Measurements from ENCODE around the gene SLC30A4. TPM values are rescaled to one million over a fixed set of nuclear protein-coding genes. Genes with fewer than 3 reads are reported as not detected.

SLC30A4 gene
- total RNA-seq, 6 donors from 2014 or later = 1.4 to 7.3 (median 5.6) TPM

- Histone ChIP-seq H3K4me3 (peak overlapping the region in 2 of 4 donors; percentile 32), H3K4me1 (peaks cover 14 to 45% (median 26%) of the 10 kb centered on the region in 4 donors), H3K9me3 (no peaks in the 10 kb centered on the region), H3K27me3 (no peaks in the 10 kb centered on the region), H3K27ac (peak overlapping the region; percentile 41 to 69 (median 50)), H3K36me3 (no peaks in the 10 kb centered on the region)
- peak in 1 of 4 donors; percentile 59 for TF ChIP-seq POLR2A (IDR thresholded peaks at IDR 0.05)
- peak in 1 of 4 donors; percentile 74 for TF ChIP-seq EP300 (IDR thresholded peaks at IDR 0.05)
- peak; percentile 37 to 69 for TF ChIP-seq POLR2AphosphoS5 (IDR thresholded peaks at IDR 0.05)
- peak in 2 of 6 experiments; percentile 14 to 32 for TF ChIP-seq CTCF (IDR thresholded peaks at IDR 0.05)
- peak in 1 of 2 donors; percentile 95 for DNase-seq
- WGBS, 2 donors = 74 to 76% methylated on average over 17 to 19 of the region's 22 CpGs
- ATAC-seq (ENCODE audit: low FRiP score in 2 of 2) = peak; percentile 28 to 91
These were observed 72.4 kb downstream of the SLC30A4 start for GRCh38 chr15:45449916-45450867.

GRCh38 chr15:45449395-45449794 lies 73.2 kb downstream of the SLC30A4 start:
- H3K4me3 ChIP-seq = peak overlapping the region in 1 of 4 donors; percentile 32
- WGBS, 2 donors = 70 to 74% methylated on average over 4 of the region's 4 CpGs
- TF ChIP-seq EP300 (IDR thresholded peaks at IDR 0.05) (no peak), POLR2A (IDR thresholded peaks at IDR 0.05) (no peak), CTCF (IDR thresholded peaks at IDR 0.05) (no peak), POLR2AphosphoS5 (IDR thresholded peaks at IDR 0.05) (no peak)
- DNase-seq = no peak
- no peaks in the 10 kb centered on the region for H3K9me3 ChIP-seq
- H3K4me1 ChIP-seq = peaks cover 8 to 42% (median 23%) of the 10 kb centered on the region in 4 donors
- no peaks in the 10 kb centered on the region for H3K27me3 ChIP-seq
- peak overlapping the region in 3 of 4 donors; percentile 41 to 69 (median 48) for H3K27ac ChIP-seq
- H3K36me3 ChIP-seq = no peaks in the 10 kb centered on the region
- ATAC-seq (ENCODE audit: low FRiP score in 2 of 2) = no peak

- Histone ChIP-seq H3K9me3 (no peaks in the 10 kb centered on the region), H3K4me1 (peaks cover 6 to 40% (median 23%) of the 10 kb centered on the region in 4 donors), H3K36me3 (no peaks in the 10 kb centered on the region), H3K27ac (peak overlapping the region in 1 of 4 donors; percentile 21), H3K4me3 (peak overlapping the region in 1 of 4 donors; percentile 32), H3K27me3 (no peaks in the 10 kb centered on the region)
- WGBS, 2 donors = 62 to 67% methylated on average over 11 to 13 of the region's 13 CpGs
- ATAC-seq (ENCODE audit: low FRiP score in 2 of 2) (peak in 1 of 2 donors; percentile 33), DNase-seq (peak in 1 of 2 donors; percentile 77)
- TF ChIP-seq CTCF (IDR thresholded peaks at IDR 0.05) (no peak), EP300 (IDR thresholded peaks at IDR 0.05) (peak in 2 of 4 donors; percentile 8 to 15), POLR2A (IDR thresholded peaks at IDR 0.05) (peak in 1 of 4 donors; percentile 29), POLR2AphosphoS5 (IDR thresholded peaks at IDR 0.05) (peak; percentile 29 to 40)
These were observed 74.3 kb downstream of the SLC30A4 start for GRCh38 chr15:45448066-45448915.

- no peaks in the 10 kb centered on the region for H3K9me3 ChIP-seq
- WGBS, 2 donors = 100% methylated on average over 2 of the region's 2 CpGs
- no peak overlapping the region for H3K4me3 ChIP-seq
These were observed 78.9 kb downstream of the SLC30A4 start for GRCh38 chr15:45443645-45444044.

More at GRCh38 chr15:45443645-45444044, 78.9 kb downstream of the SLC30A4 start:
- H3K36me3 ChIP-seq = no peaks in the 10 kb centered on the region
- TF ChIP-seq POLR2A (IDR thresholded peaks at IDR 0.05) (no peak), POLR2AphosphoS5 (IDR thresholded peaks at IDR 0.05) (no peak), EP300 (IDR thresholded peaks at IDR 0.05) (no peak), CTCF (IDR thresholded peaks at IDR 0.05) (no peak)
- peaks cover 5 to 25% (median 17%) of the 10 kb centered on the region in 4 donors for H3K4me1 ChIP-seq
- ATAC-seq (ENCODE audit: low FRiP score in 2 of 2) = no peak
- no peaks in the 10 kb centered on the region for H3K27me3 ChIP-seq
- H3K27ac ChIP-seq = no peak overlapping the region
- no peak for DNase-seq
